Activated CD8-positive, alpha-beta memory T cell treated with anti-CD3 and anti-CD28 coated beads for 36 hours (primary cell): ENCODE measurements around the gene AGPS. TPM values are rescaled to one million over a fixed set of nuclear protein-coding genes. Genes with fewer than 3 reads are reported as not detected.
"Not testable (repeated sequence)": the region's sequence is repeated elsewhere in the genome, so short reads cannot be mapped to it uniquely, and the experiment has no call there.

Experiments used
- CTCF ChIA-PET: fragments of 350-600 bp; sonication (Branson Sonifier 250); formaldehyde crosslinking; loops from one replicate; lab custom pipeline; 2021; ENCODE audit warnings: antibody characterized with exemption; lab: Charles Lee
- POLR2A ChIA-PET: fragments of 350-600 bp; sonication (Branson Sonifier 250); formaldehyde crosslinking; loops from one replicate; lab custom pipeline; 2021; ENCODE audit warnings: antibody characterized with exemption; lab: Charles Lee
- total RNA-seq, 2 experiments: library from RNA; stranded (reverse); gene quantifications; one replicate each; pipeline ENCODE4 v1.2.3, GENCODE V29; 2021

The AGPS gene
- total RNA-seq, 2 experiments from 2014 or later = 64.8 to 69.7 TPM

DNA sequence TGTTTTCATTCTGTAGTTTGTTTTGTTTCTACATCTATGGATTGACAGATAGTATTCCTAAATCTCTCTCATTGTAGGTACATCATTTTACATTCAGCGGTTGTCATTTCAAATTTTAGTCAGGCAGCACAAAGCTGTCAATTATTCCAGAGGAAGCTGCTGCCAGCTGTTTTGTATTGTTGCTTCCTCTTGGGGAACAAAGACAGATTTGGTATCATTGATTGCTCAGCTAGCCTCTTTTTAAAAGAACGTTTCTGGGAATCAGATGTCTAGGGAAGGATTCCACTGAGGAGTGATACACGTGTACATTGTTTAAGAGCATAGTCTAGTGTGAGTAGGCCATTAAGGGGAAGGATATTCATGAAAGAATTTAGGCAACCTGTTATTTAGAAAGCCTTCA, 145.8 kb downstream of the AGPS start:
- ChIA-PET POLR2A (no interaction called here), CTCF (no interaction called here)

DNA sequence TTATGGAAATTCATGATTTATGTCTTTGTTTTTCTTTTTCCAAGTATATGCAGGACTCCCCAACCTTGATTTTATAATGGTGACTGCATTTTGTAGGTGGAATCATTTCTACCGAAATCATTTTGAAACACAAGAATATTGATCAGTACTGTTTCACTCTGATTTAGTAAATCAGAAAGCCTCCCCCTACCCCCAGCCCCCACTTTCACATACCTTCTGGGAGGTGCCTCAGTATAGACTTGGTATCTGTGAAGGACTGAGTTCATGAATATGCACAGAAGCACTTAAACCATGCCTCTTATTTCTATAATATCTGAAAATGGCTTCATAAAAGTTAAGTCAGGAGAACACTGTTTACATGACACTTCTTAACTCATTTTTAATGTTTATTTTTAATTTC, 147.7 kb downstream of the AGPS start:
- CTCF ChIA-PET = no interaction called here

DNA sequence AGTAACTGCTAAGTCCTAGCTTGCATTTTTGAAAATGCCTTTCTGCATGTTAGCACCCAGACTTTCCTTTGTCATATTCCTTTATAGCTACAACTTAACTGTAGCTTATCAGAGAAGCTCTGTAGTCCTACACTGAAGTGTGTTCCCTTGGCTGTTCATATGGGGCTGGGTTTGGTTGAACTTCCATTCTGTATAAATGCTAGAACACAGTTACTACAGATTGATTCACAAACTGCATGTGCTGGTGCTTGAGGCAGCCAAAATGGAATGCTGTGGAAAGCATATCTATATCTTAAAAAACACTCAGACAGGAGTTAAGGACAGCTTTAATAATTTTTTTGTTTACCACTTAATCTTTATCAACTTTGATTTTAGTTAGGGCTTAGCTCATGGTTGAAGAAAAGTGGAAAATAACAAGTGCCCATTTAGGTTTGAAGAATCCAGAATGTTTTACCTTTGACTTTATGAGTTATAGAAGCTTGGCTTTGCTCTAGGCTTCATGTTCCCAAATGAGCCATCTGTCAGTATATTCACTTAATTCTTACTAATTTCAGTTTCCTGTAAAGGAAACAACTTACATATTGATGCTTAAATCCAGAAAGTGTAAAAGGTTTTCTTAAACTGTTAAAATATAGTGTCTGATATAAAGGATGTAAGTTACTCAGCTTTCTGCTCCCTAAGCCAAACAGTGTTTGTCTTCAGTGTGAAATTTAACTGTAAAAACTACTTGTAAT, 148.9 kb downstream of the AGPS start:
- POLR2A ChIA-PET = no interaction called here
- CTCF ChIA-PET = interaction anchor here (0.6 kb wide), 1 partner anchor 13 kb away, joined by 6 read pairs; no protein-coding TSS in a partner anchor

More for the DNA sequence above, 147.7 kb downstream of the AGPS start:
- POLR2A ChIA-PET = no interaction called here

DNA sequence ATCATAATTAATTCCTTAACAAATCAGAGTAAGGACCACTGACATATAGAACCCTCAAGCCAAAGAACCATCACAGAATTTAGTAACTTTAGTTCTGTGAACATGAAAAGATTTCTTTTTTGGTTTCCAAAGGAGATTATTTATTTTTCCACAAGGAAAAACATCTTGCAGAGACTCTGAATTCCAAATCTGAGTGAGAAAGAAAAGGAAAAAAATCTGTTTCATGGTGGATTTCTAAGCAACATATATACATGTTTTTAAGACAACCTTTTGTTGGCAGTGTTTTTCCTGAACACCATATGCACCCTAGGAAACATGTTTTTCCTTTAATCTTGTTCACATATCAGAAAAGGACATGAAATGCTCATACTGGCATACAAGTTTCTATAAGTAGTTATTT, 149.8 kb downstream of the AGPS start:
- CTCF ChIA-PET = interaction anchor here (0.6 kb wide), 1 partner anchor 14 kb away, joined by 6 read pairs; no protein-coding TSS in a partner anchor
- POLR2A ChIA-PET = no interaction called here

DNA sequence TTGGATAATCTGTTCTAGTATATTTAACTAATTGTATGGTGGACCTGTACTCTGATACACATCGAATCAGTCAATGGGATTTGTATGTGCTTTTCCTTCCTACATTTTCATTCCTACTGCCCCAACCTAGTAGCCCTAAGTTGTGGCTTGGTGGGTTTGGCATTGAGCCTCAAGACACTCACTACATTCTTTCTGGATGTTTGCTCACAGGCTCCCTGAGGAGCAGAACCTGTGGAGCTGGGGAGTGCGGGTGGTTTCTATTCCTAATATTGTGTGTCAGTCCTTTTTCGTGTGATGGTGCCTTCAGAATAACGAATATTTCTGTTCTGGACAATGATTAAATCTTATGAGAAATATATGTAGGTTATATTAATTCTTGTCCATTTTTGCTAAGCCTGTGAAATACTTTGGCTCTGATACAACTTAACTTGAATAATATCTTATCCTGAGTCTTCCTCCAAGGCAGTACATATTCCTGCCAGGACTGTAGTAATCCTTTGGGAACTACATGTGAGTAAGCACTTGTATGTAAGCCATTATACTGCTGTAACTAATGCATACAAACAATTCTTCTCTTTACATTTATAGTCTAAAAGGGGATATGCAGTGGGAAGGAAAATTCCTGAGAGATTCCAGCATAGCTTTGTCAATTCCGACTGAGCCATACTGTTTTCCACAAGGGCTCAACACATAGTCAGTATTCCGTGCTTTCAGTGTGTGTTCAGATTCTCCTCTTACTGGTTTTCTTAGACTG, 150.6 kb downstream of the AGPS start:
- CTCF ChIA-PET = no interaction called here

DNA sequence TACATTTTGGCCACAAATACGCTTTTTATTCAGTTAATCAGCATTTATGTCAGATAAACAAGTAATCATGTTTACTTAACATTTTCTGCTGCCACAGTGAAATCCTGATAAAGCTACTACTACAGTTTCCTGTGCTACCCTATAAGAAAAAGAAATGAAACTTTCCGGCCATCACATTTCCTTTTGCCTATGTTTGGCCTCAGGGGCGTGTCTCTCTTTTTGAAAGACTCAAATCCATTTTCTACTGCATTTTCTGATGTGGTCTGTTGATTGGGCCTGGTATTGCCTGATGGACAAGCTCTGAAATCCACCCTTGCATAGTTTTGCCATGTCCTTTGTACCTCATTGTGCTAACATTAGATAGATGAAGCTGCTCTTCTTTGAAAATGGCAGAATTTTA, 152.6 kb downstream of the AGPS start:
- ChIA-PET POLR2A (no interaction called here), CTCF (no interaction called here)

More for the DNA sequence above, 150.6 kb downstream of the AGPS start:
- POLR2A ChIA-PET = no interaction called here

DNA sequence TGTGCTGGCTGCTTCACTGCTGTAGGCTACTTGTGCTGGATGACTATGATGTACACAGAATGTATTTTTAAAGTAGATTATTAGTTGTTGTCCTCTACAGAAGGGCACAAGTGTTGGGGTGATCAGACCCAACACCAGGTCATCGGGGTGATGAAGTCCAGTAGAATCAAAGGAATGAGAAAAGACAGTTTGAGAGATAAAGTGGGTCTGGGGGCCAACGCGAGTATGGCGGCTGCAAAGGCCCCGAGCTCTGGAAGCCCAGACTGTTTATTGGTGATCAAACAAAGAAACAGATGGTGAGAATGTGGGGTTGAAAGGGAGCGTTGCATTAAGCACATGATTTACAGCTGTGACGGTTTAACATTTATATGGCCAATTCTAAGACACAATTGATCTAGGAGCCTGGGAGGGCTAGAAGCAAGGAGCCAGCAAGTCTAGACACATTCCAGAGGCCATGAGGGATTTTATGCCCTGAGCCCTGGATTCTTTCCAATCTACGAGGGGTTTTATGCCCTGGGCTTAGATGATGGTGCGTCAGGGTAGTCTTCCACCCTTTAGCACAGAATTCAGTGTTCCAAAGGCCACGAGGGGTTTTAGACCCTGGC, 153.5 kb downstream of the AGPS start:
- POLR2A ChIA-PET = no interaction called here

DNA sequence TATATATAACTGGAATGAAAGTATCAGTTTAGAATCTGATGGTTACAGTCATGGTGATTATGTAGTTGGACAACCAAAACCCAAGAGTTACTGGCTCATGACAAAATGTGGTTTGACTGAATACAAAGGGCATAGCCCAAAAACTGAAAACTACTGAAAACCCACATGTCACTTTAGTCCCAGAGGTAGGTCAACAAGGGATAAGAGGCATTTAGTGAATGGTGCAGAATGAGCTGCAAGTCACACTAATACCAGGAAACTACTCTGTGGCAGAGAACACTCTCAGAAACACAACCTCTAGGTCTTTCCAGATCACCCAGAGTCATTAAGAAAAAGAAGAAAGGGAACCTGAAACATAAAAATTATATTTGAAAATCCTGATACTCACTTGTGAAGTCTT, 154.5 kb downstream of the AGPS start:
- ChIA-PET POLR2A (no interaction called here), CTCF (no interaction called here)

More for the DNA sequence above, 153.5 kb downstream of the AGPS start:
- CTCF ChIA-PET = interaction anchor here (0.6 kb wide), 1 partner anchor 205 kb away, joined by 3 read pairs; no protein-coding TSS in a partner anchor

DNA sequence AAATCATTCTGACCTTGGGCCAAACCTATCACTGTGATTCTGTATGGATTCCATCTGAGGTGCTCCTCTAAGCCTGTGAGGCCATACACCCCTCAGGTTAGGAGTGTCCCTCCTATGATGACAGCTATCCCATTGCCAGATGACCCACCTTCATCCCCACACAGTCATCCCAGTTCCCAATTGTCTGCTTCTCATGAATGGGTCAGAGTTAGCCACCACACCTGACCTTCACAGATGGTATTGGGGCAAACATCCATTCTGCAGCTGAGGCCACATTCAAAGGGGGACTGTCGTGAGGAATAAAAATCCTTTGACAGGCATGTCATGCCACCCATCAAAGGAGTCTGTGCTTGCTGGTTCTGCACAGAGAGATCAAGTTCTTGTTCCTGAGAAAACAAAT, 155.2 kb downstream of the AGPS start:
- POLR2A ChIA-PET = no interaction called here
- CTCF ChIA-PET = no interaction called here

DNA sequence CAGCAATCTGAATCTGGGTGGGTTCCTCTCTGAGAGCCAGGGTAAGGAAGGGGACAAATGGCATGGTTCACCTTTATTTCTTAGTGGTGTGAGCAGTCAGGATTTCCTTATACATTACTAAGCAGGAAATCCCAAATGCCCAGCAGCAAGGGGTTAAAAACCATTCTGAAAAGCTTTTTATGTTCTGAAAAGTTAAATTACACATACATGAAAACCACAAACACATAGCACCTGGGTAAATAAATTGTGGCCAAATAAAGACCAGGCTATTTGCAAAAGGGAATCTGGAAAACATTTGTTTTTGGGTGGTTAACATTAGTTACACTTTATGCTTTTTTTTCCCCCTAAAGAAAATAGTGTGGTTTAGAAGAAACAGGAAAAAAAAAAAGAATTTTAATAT, 156.1 kb downstream of the AGPS start:
- ChIA-PET CTCF (no interaction called here), POLR2A (no interaction called here)

DNA sequence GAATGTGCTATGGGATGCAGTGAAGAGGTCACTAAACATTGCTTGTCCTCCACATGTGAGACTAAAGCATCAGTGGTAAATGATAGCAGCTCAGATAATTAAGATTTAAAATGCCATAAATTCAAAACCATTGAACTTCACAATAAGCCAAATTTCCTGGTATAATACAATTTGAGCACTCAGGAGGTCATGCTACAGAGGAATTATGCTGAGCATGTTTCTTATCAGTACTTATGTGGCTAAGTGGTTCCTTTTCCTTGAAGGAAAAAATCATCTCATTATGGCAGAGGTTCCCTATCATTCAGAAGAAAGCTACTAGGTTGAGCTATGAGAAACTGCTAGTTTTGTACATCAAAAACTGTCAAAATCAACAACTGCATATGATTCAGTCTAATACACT, 156.6 kb downstream of the AGPS start:
- POLR2A ChIA-PET = no interaction called here
- CTCF ChIA-PET = no interaction called here

DNA sequence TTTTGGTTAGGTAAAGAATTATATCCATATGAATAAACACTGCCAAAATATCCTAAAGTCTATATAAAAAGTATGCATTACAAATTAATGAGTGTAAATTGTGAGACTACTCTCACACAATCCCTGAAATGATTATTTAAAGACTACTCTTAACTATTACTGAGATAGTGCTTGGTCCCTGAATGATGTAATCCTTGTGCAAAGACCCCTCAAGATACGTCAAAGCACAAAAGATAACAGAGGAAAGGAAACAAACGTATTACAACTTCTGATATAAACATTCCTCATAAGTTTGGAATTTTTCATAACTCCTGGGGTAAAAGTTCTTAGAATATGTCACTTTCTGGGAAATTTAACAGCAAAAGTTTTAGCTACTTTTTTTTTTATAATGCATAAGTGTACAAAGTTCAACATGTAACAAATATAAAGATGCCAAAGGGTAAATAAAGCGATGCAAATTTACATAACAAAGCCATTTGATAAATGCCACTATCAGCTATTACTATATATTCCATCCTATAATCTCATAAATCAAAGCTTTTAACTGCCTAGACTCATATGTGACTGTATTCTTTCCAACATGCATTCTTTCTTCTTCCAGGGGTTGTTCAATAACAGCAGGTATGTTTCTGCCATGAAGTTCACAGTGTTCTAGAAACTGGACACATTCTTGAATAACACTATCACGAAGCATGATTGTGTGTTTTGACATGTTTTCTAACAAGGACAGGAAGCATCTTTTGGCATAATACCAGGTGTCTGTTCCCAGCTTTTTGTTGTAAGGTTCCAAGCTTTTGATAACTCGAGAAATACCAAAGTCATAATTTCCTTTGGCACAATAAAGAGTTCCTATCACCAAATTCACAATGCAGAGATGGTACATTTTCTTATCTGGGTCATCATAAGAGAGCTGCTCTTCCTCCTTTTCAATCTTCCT, 158.0 kb downstream of the AGPS start:
- CTCF ChIA-PET = no interaction called here
- POLR2A ChIA-PET = no interaction called here

DNA sequence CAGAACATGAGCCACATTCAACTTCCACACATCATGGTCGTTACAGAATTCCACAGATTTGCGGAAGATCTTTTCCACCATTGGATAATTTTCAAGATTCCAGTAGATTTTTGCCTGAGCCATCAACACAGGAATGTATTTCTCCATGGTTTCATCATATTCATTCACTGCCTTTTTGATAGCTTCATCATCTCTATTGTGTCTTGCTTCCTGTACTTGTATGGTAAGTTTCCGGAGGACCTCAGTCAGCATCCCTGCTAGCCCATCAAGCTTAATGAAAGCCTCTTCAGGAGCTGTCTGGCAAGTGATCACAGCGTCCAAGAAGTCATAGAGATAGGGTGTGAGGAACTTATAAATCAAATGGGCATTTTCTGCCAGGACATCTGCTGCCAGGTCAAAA, 158.8 kb downstream of the AGPS start:
- POLR2A ChIA-PET, CTCF ChIA-PET: not testable (repeated sequence)

DNA sequence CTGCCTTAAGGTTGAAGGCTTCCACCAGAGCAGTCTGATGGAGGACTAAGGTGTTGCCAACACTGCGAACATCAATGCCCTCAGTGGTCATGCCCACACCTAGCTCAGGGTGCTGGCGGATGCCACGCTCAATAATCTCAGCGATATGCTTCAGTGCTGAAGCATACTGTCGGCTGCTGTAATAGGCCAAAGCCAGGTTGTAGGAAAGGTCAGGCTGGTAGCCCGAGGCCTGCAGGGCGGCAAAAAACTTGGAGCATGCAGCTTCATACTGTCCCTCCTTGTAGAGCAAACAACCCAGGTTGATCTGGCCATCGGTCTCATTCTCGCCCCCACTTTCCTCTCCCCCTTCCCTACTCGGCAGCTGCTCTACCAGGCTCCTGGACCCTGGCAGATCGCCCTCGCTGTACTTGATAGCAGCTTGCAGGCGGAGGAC, 159.4 kb downstream of the AGPS start:
- POLR2A ChIA-PET = interaction anchor here (0.6 kb wide), 1 partner anchor 57 kb away, joined by 3 read pairs; no protein-coding TSS in a partner anchor

DNA sequence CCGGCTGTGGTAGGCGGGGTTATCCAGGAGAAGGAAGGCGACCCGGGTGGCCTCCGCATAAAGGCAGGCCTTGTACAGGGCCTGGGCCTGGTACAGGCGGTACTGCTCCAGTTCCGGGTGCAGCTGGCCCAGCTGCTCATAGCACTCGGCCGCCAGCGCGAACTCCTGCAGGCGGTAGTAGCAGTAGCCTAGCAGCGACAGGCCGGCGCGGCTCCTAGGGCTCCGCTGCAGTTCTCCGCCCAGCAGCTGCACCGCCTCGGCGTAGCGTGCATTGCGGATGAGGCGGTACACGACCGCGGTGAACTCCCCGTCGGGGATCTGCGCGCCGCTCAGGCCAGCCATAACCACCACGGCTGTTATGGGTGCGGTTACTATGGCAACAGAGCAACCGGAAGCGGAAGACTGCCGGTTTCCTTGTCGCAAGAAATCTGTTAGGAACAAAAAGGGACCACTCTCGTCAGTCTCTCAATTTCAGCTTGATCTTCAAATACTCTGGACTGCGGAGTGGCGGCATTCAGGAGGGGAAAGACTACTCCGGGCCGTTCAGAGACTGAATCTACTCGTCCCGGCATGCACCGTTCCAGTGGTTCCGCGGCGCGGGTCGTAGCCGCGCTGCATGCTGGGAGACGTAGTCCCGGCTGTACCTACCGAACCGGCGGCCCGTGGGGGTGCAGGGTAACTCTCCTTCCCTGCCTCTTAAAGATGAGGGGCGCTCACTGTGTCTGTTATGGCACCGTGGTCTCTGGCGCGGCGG, 160.0 kb downstream of the AGPS start:
- ChIA-PET POLR2A (interaction anchor here (0.6 kb wide), 1 partner anchor 56 kb away, joined by 3 read pairs; no protein-coding TSS in a partner anchor), CTCF (no interaction called here)

More for the DNA sequence above, 159.4 kb downstream of the AGPS start:
- CTCF ChIA-PET = no interaction called here

DNA sequence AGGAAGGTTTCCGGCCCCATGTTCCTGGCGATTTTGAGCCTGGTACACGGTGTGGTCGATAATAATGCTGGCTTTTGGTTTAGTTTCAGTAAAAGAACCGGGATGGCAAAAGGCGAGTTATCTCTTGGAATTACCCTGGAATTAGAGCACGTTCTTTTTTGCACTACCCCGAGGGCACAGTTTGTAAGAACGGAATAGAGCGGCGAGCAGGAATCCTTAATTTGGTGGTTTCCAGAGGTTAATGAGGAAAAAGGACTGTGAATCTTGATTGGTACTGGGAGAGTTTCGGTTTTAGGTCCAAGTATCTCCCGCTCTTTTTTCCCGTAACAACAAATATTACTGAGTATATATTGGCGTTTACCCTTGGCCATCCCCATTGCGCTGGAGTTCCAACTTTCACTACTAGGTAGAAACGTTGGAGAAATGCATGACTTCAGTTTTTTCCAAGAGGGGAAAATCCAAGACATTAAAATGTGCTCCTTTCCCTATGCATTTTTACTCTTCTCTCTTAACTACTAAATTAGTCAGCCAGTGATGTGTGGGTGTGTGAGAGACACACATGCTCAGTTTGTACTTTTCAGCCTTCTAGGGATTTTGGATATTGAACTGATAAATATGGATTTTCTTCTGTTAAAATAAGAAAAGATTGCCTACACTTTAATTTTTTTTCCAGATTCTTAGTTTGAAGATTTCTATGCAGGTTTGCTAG, 160.8 kb downstream of the AGPS start:
- ChIA-PET POLR2A (no interaction called here), CTCF (no interaction called here)

DNA sequence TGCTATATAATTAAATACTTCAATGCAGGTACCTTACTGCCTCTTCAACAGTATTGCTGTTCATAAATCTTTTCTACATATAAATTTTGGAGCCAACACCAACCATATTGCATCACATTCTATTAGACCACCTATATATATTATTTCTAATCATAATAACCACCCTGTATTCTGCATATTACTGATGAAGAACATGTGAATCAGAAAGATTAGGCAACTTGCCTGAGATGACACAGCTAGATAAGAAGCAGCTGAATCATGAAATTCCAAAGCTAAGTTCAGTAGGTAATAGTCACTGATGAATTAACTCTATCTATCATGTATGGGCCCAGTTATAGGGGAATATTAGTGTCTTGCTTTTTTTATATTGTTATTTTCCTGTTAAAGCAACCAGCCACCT, 161.8 kb downstream of the AGPS start:
- CTCF ChIA-PET = no interaction called here
- POLR2A ChIA-PET = no interaction called here

DNA sequence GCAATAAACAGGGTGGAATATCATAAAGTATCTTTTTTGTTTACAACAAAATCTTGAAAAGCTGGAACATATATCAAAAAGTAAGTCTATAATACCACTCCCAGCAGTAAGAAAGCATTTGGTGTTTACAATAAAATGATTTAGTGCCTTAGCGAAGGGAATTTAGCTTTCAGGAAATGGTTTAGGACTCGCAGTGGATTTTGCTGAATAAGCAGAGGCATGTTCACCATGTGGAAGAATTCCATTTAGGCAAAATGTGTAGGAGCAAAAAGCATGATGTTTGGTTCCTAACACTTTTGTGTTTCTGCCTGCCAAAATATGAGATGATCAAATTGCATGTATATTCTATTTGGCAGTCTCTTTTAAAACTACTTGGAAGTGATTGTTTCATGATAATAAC, 163.6 kb downstream of the AGPS start:
- ChIA-PET POLR2A (no interaction called here), CTCF (no interaction called here)
